NCI-H1930 (cell line): Measurements from ENCODE around the gene CES3.
"Not testable (repeated sequence)": the region's sequence is repeated elsewhere in the genome, so short reads cannot be mapped to it uniquely, and the experiment has no call there.

Source experiments
- DNase-seq, 2 experiments: peaks; one replicate each; lab custom pipeline; 2025; lab: John Stamatoyannopoulos, UW

The CES3 gene

GRCh38 chr16:66970775-66971720 is 10.0 kb downstream of the CES3 start:
- DNase-seq = no peak

DNA sequence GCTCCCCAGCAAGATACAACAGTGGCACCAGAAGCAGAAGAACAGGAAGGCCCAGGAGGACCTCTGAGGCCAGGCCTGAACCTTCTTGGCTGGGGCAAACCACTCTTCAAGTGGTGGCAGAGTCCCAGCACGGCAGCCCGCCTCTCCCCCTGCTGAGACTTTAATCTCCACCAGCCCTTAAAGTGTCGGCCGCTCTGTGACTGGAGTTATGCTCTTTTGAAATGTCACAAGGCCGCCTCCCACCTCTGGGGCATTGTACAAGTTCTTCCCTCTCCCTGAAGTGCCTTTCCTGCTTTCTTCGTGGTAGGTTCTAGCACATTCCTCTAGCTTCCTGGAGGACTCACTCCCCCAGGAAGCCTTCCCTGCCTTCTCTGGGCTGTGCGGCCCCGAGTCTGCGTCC is 11.9 kb downstream of the CES3 start:
- no peak for DNase-seq

DNA sequence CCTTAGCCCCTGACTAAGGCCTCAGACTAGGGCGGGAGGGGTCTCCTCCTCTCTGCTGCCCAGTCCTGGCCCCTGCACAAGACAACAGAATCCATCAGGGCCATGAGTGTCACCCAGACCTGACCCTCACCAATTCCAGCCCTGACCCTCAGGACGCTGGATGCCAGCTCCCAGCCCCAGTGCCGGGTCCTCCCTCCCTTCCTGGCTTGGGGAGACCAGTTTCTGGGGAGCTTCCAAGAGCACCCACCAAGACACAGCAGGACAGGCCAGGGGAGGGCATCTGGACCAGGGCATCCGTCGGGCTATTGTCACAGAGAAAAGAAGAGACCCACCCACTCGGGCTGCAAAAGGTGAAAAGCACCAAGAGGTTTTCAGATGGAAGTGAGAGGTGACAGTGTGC is 12.7 kb downstream of the CES3 start:
- DNase-seq = no peak

DNA sequence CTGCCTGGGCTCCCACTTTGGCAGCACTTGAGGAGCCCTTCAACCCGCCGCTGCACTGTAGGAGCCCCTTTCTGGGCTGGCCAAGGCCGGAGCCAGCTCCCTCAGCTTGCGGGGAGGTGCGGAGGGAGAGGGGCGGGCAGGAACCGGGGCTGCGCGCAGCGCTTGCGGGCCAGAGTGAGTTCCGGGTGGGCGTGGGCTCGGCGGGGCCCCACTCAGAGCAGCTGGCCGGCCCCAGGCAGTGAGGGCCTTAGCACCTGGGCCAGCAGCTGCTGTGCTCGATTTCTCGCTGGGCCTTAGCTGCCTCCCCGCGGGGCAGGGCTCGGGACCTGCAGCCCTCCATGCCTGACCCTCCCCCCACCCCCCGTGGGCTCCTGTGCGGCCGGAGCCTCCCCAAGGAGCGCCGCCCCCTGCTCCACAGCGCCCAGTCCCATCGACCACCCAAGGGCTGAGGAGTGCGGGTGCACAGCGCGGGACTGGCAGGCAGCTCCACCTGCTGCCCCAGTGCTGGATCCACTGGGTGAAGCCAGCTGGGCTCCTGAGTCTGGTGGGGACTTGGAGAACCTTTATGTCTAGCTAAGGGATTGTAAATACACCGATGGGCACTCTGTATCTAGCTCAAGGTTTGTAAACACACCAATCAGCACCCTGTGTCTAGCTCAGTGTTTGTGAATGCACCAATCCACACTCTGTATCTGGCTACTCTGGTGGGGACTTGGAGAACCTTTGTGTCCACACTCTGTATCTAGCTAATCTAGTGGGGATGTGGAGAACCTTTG is 13.3 kb downstream of the CES3 start:
- DNase-seq = not testable (repeated sequence)

- not testable (repeated sequence) for DNase-seq
Measured at GRCh38 chr16:66974932-66975246, 13.8 kb downstream of the CES3 start.

- no peak for DNase-seq
Measured at GRCh38 chr16:66975302-66975893, 14.3 kb downstream of the CES3 start.

DNA sequence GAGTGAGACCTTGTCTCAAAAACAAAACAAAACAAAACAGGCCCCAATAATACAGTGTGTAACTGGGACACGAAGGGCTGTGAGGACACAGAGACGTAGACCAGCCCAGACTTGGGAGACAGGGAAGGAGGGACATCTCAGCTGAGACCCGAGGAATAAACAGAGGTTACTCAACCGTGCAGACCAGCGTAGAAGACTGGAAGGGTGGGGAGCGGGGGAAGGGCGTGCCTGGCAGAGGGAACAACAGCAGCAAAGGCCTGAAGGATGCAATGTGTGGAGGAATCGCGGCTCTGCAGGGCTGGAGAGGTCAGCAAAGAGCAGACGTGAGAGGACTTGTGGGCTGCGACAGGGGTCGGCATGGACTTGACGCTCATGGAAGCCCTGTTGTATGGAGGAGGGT is 15.7 kb downstream of the CES3 start:
- no peak for DNase-seq

- DNase-seq = peak; percentile 18 to 49
Measured at GRCh38 chr16:66977341-66978113, 16.5 kb downstream of the CES3 start.

DNA sequence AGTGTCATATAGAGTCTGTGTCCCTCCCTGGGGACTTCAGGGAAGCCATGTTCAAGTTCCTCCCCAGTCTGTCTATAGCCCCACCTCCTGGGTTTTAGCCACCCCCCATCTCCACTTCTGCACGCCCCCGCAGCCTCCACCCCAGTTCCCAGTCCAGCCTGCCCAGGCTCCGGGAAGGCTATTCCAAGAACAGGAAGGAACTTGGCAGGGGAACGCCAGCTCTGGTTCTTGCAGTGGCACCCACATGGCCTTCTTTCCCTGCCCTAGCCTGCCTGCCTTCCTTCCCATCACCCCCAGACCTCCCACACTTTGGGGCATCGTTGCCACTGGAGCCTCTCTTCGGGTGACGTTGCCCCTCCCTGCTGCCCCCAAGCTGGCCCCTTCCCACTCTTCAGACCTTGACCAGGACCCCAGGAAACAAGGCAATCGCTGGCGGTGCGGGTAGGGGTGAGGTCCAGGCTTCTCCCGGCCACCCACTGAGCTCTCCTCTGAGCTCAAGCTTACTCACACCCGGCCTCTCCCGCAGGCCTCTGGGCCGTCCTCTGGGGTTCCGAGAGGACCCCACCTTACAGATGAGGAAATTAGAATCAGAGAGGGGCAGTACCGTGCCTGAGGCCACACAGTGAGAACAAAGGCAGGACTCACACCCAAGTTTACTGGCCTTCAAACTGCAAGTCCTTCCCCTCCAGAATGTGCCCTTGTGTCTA is 18.1 kb downstream of the CES3 start:
- no peak for DNase-seq

DNA sequence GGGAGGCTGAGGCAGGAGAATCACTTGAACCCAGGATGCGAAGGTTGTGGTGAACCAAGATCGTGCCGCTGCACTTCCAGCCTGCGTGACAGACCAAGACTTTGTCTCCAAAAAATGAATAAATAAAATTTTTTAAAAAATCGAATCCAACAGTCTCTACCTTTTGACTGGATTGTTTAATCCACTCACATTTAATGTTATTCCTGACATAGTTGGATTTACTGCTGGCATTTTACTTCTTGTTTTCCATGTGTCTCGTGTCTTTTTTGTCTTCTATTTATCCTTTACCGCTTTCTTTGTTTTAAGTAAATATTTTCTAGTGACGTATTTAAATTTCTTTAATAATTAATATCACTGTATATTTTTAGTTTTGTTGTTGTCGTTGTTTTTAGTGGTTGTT is 22.0 kb downstream of the CES3 start:
- no peak for DNase-seq

DNA sequence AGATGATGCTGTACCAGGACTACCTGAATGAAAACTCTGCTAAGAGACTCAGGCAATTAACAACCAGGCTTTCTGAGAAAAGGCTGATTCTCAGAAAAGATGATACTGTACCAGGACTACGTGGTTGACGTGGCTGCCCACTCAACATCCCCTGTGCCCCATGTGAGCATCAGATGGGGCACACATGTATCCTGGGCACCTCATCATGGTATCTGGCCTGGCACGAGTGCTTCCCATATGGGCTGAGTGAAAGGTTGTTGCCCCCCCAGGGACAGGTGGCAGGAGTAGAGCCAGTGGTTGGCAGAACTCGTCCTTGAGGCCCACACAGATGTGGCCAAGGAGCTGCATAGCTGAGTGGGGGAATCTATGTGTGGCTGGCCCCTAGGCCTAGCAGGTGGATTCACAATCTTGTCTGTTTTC is 23.8 kb downstream of the CES3 start:
- DNase-seq = no peak

GRCh38 chr16:66986559-66986958 is 25.5 kb downstream of the CES3 start:
- DNase-seq = no peak

- DNase-seq = no peak
Measured at GRCh38 chr16:66988197-66988788, 27.2 kb downstream of the CES3 start, which contains the start of gene CES4A. Gene CES4A (plus strand): TSS chr16:66988589. CDS start chr16:66988773, 184 bp downstream.

- DNase-seq = no peak
Measured at GRCh38 chr16:66991545-66992077, 30.5 kb downstream of the CES3 start.

GRCh38 chr16:66993558-66993957 is 32.5 kb downstream of the CES3 start:
- not testable (repeated sequence) for DNase-seq

- no peak for DNase-seq
Measured at GRCh38 chr16:66996324-66996982, 35.4 kb downstream of the CES3 start.

DNA sequence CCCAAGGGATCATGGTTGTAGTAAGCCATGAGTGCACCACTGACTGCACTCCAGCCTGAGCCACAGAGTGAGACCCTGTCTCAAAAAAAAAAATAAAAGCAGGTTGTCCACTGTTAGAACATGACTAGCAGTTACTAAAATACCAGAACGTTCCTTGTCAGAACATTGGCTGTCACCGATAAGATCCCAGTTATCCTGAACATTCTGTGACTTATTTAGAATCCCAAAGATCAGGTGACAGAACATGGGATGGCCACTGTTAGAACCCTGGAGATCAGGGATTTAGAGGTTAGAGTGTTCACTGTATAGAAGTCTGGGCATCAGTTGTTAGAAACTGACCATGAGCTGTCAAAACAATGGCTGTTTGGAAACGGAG is 35.9 kb downstream of the CES3 start:
- DNase-seq = no peak

DNA sequence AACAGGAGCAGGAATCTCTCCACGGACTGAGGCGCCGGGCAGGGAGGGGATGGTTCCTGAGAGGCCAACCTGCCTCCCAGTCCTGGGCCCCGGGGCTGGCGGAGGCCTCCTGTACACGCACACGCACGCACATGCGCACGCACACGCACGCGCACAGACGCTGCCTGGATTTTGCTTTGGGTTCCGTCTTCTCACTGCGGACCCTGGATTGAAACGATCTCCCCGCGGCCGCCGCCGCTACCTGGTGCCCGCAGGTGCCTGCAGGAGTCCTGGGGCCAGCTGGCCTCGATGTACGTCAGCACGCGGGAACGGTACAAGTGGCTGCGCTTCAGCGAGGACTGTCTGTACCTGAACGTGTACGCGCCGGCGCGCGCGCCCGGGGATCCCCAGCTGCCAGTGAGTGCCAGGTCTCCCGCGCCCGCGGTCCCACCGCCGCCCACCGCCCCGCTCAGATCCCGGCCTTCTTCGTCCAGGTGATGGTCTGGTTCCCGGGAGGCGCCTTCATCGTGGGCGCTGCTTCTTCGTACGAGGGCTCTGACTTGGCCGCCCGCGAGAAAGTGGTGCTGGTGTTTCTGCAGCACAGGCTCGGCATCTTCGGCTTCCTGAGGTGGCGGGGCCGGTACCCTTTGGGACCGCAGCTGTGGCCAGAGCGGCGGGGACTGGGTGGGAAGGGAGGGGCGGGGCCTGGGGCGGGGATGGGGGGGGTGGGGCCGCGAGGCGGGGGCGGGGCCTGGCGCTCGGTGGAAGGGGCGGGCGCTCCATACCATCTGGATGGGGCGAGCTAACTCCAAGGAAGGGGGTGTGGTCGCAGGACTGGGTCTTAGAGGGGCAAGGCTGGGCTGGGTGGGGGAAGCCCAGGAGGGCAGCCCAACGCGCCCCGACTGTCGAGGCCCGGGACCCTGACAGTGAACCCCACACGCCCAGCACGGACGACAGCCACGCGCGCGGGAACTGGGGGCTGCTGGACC is 39.6 kb downstream of the CES3 start:
- DNase-seq = no peak

DNA sequence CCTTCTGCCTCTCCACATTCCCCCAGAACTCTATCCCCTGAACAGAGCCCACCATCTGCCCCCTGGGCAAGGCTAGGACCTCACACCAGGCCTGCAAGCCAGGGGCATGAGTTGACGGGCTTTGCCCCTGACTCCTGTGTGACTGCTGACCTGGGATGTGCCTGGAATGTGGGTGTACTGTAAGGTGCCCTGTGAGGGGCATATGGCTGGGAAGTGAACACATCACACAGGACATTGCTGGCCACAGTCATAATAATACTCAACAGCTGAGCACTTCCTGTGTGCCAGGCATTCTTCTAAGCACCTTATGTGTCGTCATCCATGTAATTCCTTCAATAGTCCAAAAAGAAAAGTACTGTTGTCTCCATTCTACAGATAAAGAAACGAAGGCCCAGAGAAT is 40.7 kb downstream of the CES3 start:
- DNase-seq = no peak
